Measurements from ENCODE around the gene TNIK.

TNIK gene

DNA sequence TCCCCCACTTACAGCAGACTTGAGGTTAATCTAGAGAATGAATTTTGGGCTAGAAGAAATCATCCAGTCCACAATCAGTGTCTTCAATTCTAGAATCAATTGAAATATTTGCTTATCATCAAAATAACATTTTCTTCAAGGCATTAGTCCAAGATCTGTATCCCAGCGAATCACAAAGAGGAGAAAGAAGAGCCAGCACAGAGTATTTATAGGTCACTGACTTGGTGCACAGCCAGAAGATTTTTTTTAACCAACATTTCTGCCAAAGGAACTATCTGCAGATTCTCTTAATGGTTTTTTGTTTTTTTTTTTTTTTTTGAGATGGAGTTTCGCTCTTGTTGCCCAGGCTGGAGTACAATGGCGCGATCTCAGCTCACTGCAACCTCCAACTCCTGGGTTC is 178.2 kb downstream of the TNIK start:
- TF ChIP-seq, protein P1, sequence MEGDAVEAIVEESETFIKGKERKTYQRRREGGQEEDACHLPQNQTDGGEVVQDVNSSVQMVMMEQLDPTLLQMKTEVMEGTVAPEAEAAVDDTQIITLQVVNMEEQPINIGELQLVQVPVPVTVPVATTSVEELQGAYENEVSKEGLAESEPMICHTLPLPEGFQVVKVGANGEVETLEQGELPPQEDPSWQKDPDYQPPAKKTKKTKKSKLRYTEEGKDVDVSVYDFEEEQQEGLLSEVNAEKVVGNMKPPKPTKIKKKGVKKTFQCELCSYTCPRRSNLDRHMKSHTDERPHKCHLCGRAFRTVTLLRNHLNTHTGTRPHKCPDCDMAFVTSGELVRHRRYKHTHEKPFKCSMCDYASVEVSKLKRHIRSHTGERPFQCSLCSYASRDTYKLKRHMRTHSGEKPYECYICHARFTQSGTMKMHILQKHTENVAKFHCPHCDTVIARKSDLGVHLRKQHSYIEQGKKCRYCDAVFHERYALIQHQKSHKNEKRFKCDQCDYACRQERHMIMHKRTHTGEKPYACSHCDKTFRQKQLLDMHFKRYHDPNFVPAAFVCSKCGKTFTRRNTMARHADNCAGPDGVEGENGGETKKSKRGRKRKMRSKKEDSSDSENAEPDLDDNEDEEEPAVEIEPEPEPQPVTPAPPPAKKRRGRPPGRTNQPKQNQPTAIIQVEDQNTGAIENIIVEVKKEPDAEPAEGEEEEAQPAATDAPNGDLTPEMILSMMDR (conservative IDR thresholded peaks at IDR 0.05; ENCODE audit: low read depth, low read length) = no peak
- H3K4me3 ChIP-seq (ENCODE audit: low read depth, low read length) = no peak overlapping the region
- DNase-seq (ENCODE audit: low read depth) = peak; percentile 94

GRCh38 chr3:171281256-171281992 is 178.8 kb downstream of the TNIK start:
- H3K4me3 ChIP-seq (ENCODE audit: low read depth, low read length) = no peak overlapping the region
- no peak for DNase-seq (ENCODE audit: low read depth)
- TF ChIP-seq, protein P1 (conservative IDR thresholded peaks at IDR 0.05; ENCODE audit: low read depth, low read length) = no peak

GRCh38 chr3:171279972-171280371 is 180.2 kb downstream of the TNIK start:
- TF ChIP-seq, protein P1 (conservative IDR thresholded peaks at IDR 0.05; ENCODE audit: low read depth, low read length) = no peak
- H3K4me3 ChIP-seq (ENCODE audit: low read depth, low read length) = no peak overlapping the region
- DNase-seq (ENCODE audit: low read depth) = no peak

DNA sequence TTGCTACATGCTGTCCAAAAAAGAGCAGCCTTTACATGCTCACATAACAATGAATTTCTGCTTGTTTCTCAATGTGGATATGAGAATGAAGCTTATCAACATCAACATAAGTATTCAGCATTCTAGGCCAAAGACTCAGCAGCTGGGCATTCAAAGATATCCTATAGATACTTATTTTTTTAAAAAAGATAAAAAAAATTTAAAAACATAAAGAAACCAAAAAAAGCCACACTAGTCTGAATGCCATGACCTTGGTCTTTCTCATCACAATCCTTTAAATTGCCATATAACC is 182.0 kb downstream of the TNIK start:
- no peak overlapping the region for H3K4me3 ChIP-seq (ENCODE audit: low read depth, low read length)
- no peak for DNase-seq (ENCODE audit: low read depth)
- TF ChIP-seq, protein P1 (conservative IDR thresholded peaks at IDR 0.05; ENCODE audit: low read depth, low read length) = no peak

GRCh38 chr3:171277456-171278298 is 182.5 kb downstream of the TNIK start:
- TF ChIP-seq, protein P1 (conservative IDR thresholded peaks at IDR 0.05; ENCODE audit: low read depth, low read length) = no peak
- no peak for DNase-seq (ENCODE audit: low read depth)
- no peak overlapping the region for H3K4me3 ChIP-seq (ENCODE audit: low read depth, low read length)

- TF ChIP-seq, protein P1 (conservative IDR thresholded peaks at IDR 0.05; ENCODE audit: low read depth, low read length) = no peak
- DNase-seq (ENCODE audit: low read depth) = no peak
- H3K4me3 ChIP-seq (ENCODE audit: low read depth, low read length) = no peak overlapping the region
Measured at GRCh38 chr3:171276923-171277322, 183.3 kb downstream of the TNIK start.

Measured in choroid plexus epithelial cell (primary cell).